H1 (cell line): ENCODE measurements around the gene OSBPL2. TPM values are rescaled to one million over a fixed set of nuclear protein-coding genes. Genes with fewer than 3 reads are reported as not detected.

ENCODE experiments used
- CTCF ChIA-PET: fragments of 300-600 bp; sonication (Branson Sonifier 250); formaldehyde crosslinking; loops from one replicate; lab custom pipeline; 2021; ENCODE audit not compliant: partially characterized antibody; lab: Charles Lee
- POLR2A ChIA-PET: fragments of 300-600 bp; sonication (Branson Sonifier 250); formaldehyde crosslinking; loops from one replicate; lab custom pipeline; 2021; ENCODE audit warnings: inconsistent platforms; ENCODE audit not compliant: partially characterized antibody; lab: Charles Lee
- DNase-seq, 2 experiments: peaks; one replicate each; pipeline versions ENCODE4 v3.0.0 to v3.0.0-alpha.2; 2010 to 2022; ENCODE audit warnings: low spot score in 2 of 2, low read depth in 1 of 2, mixed read lengths in 1 of 2
- FAIRE-seq: peaks from 2 replicates; lab custom pipeline; 2011; peaks lifted over from hg19 to GRCh38; lab: Jason Lieb, UNC
- H2AFZ ChIP-seq: 2 replicates; pipeline ENCODE4 v1.8.1; 2012; ENCODE audit warnings: low read length, inconsistent platforms
- H2AK5ac ChIP-seq: 2 replicates; pipeline ENCODE4 v1.6.1; 2013; ENCODE audit warnings: low read depth, low read length
- H2BK120ac ChIP-seq: replicated peaks from 2 replicates; pipeline ENCODE3; 2013; ENCODE audit warnings: low read depth, low read length, inconsistent platforms
- H2BK12ac ChIP-seq: 2 replicates; pipeline ENCODE4 v1.6.1; 2013; ENCODE audit warnings: low read depth, low read length
- H2BK15ac ChIP-seq: 2 replicates; pipeline ENCODE4 v1.6.1; 2013; ENCODE audit warnings: low read length
- H2BK20ac ChIP-seq: 2 replicates; pipeline ENCODE4 v1.6.1; 2013; ENCODE audit warnings: low read length
- H2BK5ac ChIP-seq: 2 replicates; pipeline ENCODE4 v1.6.1; 2013; ENCODE audit warnings: low read depth, low read length
- H3K14ac ChIP-seq: 2 replicates; pipeline ENCODE4 v1.6.1; 2013; ENCODE audit warnings: inconsistent platforms; ENCODE audit not compliant: insufficient read length
- H3K18ac ChIP-seq: 2 replicates; pipeline ENCODE4 v1.6.1; 2013; ENCODE audit warnings: low read length; ENCODE audit errors: extremely low read depth
- H3K23ac ChIP-seq: 2 replicates; pipeline ENCODE4 v1.6.1; 2013; ENCODE audit warnings: inconsistent platforms; ENCODE audit not compliant: insufficient read length
- H3K23me2 ChIP-seq: 2 replicates; pipeline ENCODE4 v1.6.1; 2013; ENCODE audit warnings: low read depth, low read length
- H3K27ac ChIP-seq: 2 replicates; pipeline ENCODE4 v1.6.1; 2011; ENCODE audit warnings: low read depth, low read length, inconsistent platforms
- H3K27me3 ChIP-seq, 4 experiments: replicated peaks in 1 of 4; 1 replicate in 1 of 4; 2 replicates in 3 of 4; pipeline versions ENCODE4 v1.6.1 to v1.8.1; 2011 to 2013; ENCODE audit warnings: low read length in 3 of 4, mild to moderate bottlenecking in 3 of 4, inconsistent platforms in 2 of 4, mixed read lengths in 2 of 4, moderate library complexity in 1 of 4; ENCODE audit not compliant: control insufficient read depth in 3 of 4, insufficient read depth in 3 of 4; ENCODE audit errors: extremely low read depth in 1 of 4
- H3K36me3 ChIP-seq, 4 experiments: 2 replicates each; pipeline versions ENCODE4 v1.6.1 to v1.8.1; 2011 to 2013; ENCODE audit warnings: mild to moderate bottlenecking in 4 of 4, low read length in 3 of 4, moderate library complexity in 2 of 4, control low read depth in 1 of 4, inconsistent platforms in 1 of 4; ENCODE audit not compliant: insufficient read depth in 4 of 4, control insufficient read depth in 2 of 4
- H3K4ac ChIP-seq: replicated peaks from 2 replicates; pipeline ENCODE3; 2013; ENCODE audit warnings: low read length, low read depth, mixed read lengths, inconsistent platforms; ENCODE audit not compliant: insufficient read length
- H3K4me1 ChIP-seq, 4 experiments: replicated peaks in 1 of 4; 1 replicate in 1 of 4; 2 replicates in 3 of 4; pipeline versions ENCODE4 v1.6.1 to v1.8.1; 2011 to 2013; ENCODE audit warnings: low read length in 3 of 4, inconsistent platforms in 2 of 4, mixed read lengths in 1 of 4; ENCODE audit not compliant: insufficient read depth in 4 of 4, control insufficient read depth in 3 of 4
- H3K4me2 ChIP-seq, 2 experiments: 2 replicates each; pipeline versions ENCODE4 v1.6.1 to v1.8.1; 2011 to 2013; ENCODE audit warnings: low read depth in 2 of 2, low read length in 2 of 2, control low read depth in 1 of 2, inconsistent platforms in 1 of 2, mild to moderate bottlenecking in 1 of 2; ENCODE audit not compliant: insufficient read depth in 1 of 2
- H3K4me3 ChIP-seq, 4 experiments: fragments of 200-600, 300-600 bp in 1 of 4; sonication (generic), shearing (Covaris generic), sonication (Bioruptor Twin) in 1 of 4; 2 replicates each; pipeline versions ENCODE4 v1.5.1 to v1.8.1; 2011 to 2016; ENCODE audit warnings: low read length in 4 of 4, low read depth in 3 of 4, control low read depth in 2 of 4, inconsistent platforms in 2 of 4, mild to moderate bottlenecking in 2 of 4, mixed read lengths in 1 of 4, moderate library complexity in 1 of 4; ENCODE audit not compliant: insufficient read depth in 2 of 4; ENCODE audit errors: extremely low read depth in 1 of 4
- H3K56ac ChIP-seq: replicated peaks from 2 replicates; pipeline ENCODE3; 2013; ENCODE audit warnings: low read depth, mild to moderate bottlenecking, mixed read lengths, low read length, inconsistent platforms; ENCODE audit not compliant: insufficient read length
- H3K79me1 ChIP-seq: 2 replicates; pipeline ENCODE4 v1.6.1; 2013; ENCODE audit warnings: low read depth, low read length, control low read depth
- H3K79me2 ChIP-seq, 2 experiments: 2 replicates each; pipeline versions ENCODE4 v1.6.1 to v1.8.1; 2012 to 2013; ENCODE audit warnings: low read length in 2 of 2, mild to moderate bottlenecking in 2 of 2, inconsistent platforms in 1 of 2; ENCODE audit not compliant: insufficient read depth in 2 of 2, control insufficient read depth in 1 of 2
- H3K9ac ChIP-seq, 4 experiments: replicated peaks in 1 of 4; 1 replicate in 1 of 4; 2 replicates in 3 of 4; pipeline versions ENCODE4 v1.6.1 to v1.8.1; 2011 to 2013; ENCODE audit warnings: low read depth in 3 of 4, low read length in 3 of 4, control low read depth in 2 of 4, mild to moderate bottlenecking in 2 of 4, moderate library complexity in 2 of 4, inconsistent platforms in 1 of 4; ENCODE audit errors: extremely low read depth in 1 of 4
- H3K9me3 ChIP-seq, 2 experiments: 2 replicates each; pipeline versions ENCODE4 v1.6.1 to v1.8.1; 2012 to 2013; ENCODE audit warnings: mild to moderate bottlenecking in 2 of 2, moderate library complexity in 2 of 2, control low read depth in 1 of 2, inconsistent platforms in 1 of 2, low read depth in 1 of 2, low read length in 1 of 2, mixed read lengths in 1 of 2; ENCODE audit not compliant: insufficient read depth in 2 of 2
- H4K20me1 ChIP-seq, 2 experiments: replicated peaks in 1 of 2; 2 replicates each; pipeline versions ENCODE3 to v1.8.1; 2011 to 2013; ENCODE audit warnings: inconsistent platforms in 2 of 2, low read length in 2 of 2, mild to moderate bottlenecking in 1 of 2; ENCODE audit not compliant: insufficient read depth in 2 of 2, control insufficient read depth in 1 of 2
- H4K5ac ChIP-seq: 2 replicates; pipeline ENCODE4 v1.6.1; 2013; ENCODE audit warnings: low read length, low read depth, mixed read lengths, inconsistent platforms; ENCODE audit not compliant: insufficient read length
- H4K8ac ChIP-seq: 2 replicates; pipeline ENCODE4 v1.8.0; 2013; ENCODE audit warnings: mild to moderate bottlenecking, moderate library complexity, low read length, inconsistent platforms; ENCODE audit not compliant: insufficient read depth; ENCODE audit errors: extremely low read depth
- H4K91ac ChIP-seq: replicated peaks from 2 replicates; pipeline ENCODE3; 2013; ENCODE audit warnings: low read length, mixed read lengths, inconsistent platforms; ENCODE audit not compliant: insufficient read length
- ATF2 ChIP-seq: IDR thresholded peaks from 2 replicates; pipeline ENCODE4 v1.6.1; 2012; ENCODE audit warnings: low read length, inconsistent platforms
- CREB1 ChIP-seq: IDR thresholded peaks from 2 replicates; pipeline ENCODE4 v1.6.1; 2012; ENCODE audit warnings: inconsistent platforms
- EGR1 ChIP-seq: IDR thresholded peaks from 2 replicates; pipeline ENCODE4 v1.6.1; 2011; ENCODE audit warnings: low read depth, low read length, borderline replicate concordance
- HDAC6 ChIP-seq: IDR thresholded peaks from one replicate; pipeline ENCODE4 v1.7.1; 2012; ENCODE audit warnings: low read depth, mild to moderate bottlenecking, inconsistent platforms, low read length, moderate library complexity
- JUN ChIP-seq: IDR thresholded peaks from 2 replicates; pipeline ENCODE4 v1.6.1; 2011; ENCODE audit warnings: low read depth, mild to moderate bottlenecking, improper control_type of control experiment, low read length
- JUND ChIP-seq: IDR thresholded peaks from 2 replicates; pipeline ENCODE4 v1.6.1; 2011; ENCODE audit warnings: mild to moderate bottlenecking, improper control_type of control experiment, low read length
- MAFK ChIP-seq: IDR thresholded peaks from 2 replicates; pipeline ENCODE4 v1.6.1; 2012; ENCODE audit warnings: low read depth, mild to moderate bottlenecking, improper control_type of control experiment, low read length
- MAX ChIP-seq: IDR thresholded peaks from 2 replicates; pipeline ENCODE4 v1.6.1; 2012; ENCODE audit warnings: inconsistent platforms
- POU5F1 ChIP-seq: IDR thresholded peaks from 2 replicates; pipeline ENCODE4 v1.6.1; 2011; ENCODE audit warnings: low read depth, mild to moderate bottlenecking, low read length, moderate library complexity
- RFX5 ChIP-seq: IDR thresholded peaks from 2 replicates; pipeline ENCODE4 v1.6.1; 2011; ENCODE audit warnings: low read depth, low read length, improper control_type of control experiment, borderline replicate concordance
- RXRA ChIP-seq: IDR thresholded peaks from 2 replicates; pipeline ENCODE4 v1.6.1; 2011; ENCODE audit warnings: low read depth, mild to moderate bottlenecking, low read length, moderate library complexity; ENCODE audit not compliant: insufficient read depth
- YY1 ChIP-seq: IDR thresholded peaks from 2 replicates; pipeline ENCODE4 v1.6.1; 2011; ENCODE audit warnings: low read depth, mild to moderate bottlenecking, low read length
- ZNF274 ChIP-seq: IDR thresholded peaks from 2 replicates; pipeline ENCODE4 v1.7.0; 2012; ENCODE audit warnings: low read length, borderline replicate concordance; ENCODE audit errors: extremely low read depth
- WGBS, 2 experiments: shearing (Covaris generic) in 1 of 2; methylation state at CpG; one replicate each; pipeline versions ENCODE4 v1.1.6 to v1.1.7; 2013 to 2015; ENCODE audit warnings: low lambda C conversion rate in 2 of 2, mixed read lengths in 2 of 2, inconsistent platforms in 1 of 2, low coverage in 1 of 2, missing lambda C conversion rate in 1 of 2; ENCODE audit not compliant: insufficient replicate concordance in 2 of 2, insufficient coverage in 1 of 2, insufficient read length in 1 of 2; ENCODE audit errors: extremely low coverage in 1 of 2, missing lambda C conversion rate in 1 of 2; 5-methylcytosine and 5-hydroxymethylcytosine counted together
- polyA plus RNA-seq, 7 experiments: library from polyadenylated mRNA; depleted of rRNA in 3 of 7; stranded (reverse) in 5 of 7; unstranded in 2 of 7; fragments of >200 nt in 5 of 7; fragments of 200-250 nt in 2 of 7; gene quantifications; 1 replicate in 5 of 7; 2 replicates in 1 of 7; 4 replicates in 1 of 7; pipeline versions ENCODE4 v1.2.1 to v1.2.3, GENCODE V29; 2011 to 2013; ENCODE audit warnings: missing spikeins in 2 of 7, mixed read lengths in 2 of 7
- total RNA-seq: library from RNA; stranded (reverse); fragmentation: NEBNext Ultra II Directional; extraction: Animal tissue kit (Norgen Biotek cat#: 25700); gene quantifications from 2 replicates; pipeline ENCODE4 v1.2.1, GENCODE V29; 2021

Gene OSBPL2
- total and polyA plus RNA-seq, 2 of the 8 experiments (the other 6 are each of a cell fraction or from before 2014, with no cell fraction given), result 11.7 to 42.4 TPM

DNA sequence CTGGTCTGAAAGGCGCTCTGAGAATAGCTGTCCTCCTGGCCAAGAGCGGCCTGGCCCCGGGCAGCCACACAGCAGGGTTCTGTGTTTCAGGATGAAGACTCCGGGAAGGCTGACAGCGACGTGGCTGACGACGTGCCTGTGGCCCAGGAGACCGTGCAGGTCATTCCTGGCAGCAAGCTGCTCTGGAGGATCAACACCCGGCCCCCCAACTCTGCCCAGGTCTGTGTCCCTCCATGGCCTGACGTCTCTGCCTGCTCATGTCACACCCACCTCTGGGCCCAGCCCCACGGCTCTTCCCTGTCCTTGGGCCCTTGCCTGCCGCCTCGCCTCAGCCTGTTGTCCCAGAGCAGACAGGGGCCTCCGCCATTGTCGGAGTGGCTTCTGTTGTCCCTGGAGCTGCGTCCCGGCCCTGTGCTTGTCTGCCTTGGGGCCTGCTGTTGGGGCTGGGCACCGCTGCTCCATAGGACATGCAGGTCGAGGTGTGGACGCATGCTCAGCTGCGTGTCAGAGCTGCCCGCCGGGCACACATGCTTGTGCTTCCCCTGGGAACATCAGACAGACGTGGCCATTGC lies 48.3 kb downstream of the OSBPL2 start:
- CTCF ChIA-PET, result interaction anchor here (1.2 to 1.3 kb wide), 2 partner anchors 9 to 27 kb away, joined by 3 to 4 read pairs; no protein-coding TSS in a partner anchor
- FAIRE-seq, result no peak
- no peak for TF ChIP-seq MAX
- no peak for TF ChIP-seq EGR1
- no peak for TF ChIP-seq RFX5
- no peak for TF ChIP-seq HDAC6
- no peak for TF ChIP-seq POU5F1
- no peak for TF ChIP-seq ZNF274
- TF ChIP-seq JUN, result no peak
- TF ChIP-seq ATF2, result no peak
- no peak for TF ChIP-seq RXRA
- no peak for TF ChIP-seq JUND
- no peak for TF ChIP-seq YY1
- no peak for TF ChIP-seq MAFK
- TF ChIP-seq CREB1, result no peak

More for the DNA sequence above, 48.3 kb downstream of the OSBPL2 start:
- no peak overlapping the region for H4K91ac ChIP-seq
- H3K79me1 ChIP-seq, result no peaks in the 10 kb centered on the region
- no peak overlapping the region for H3K4ac ChIP-seq
- H2BK12ac ChIP-seq, result no peak overlapping the region
- no peak overlapping the region for H3K14ac ChIP-seq
- 95% methylated on average over 25 of the region's 25 CpGs; no CpG with 5 or more reads in 1 of the 2 experiments for WGBS, 2 experiments
- H3K18ac ChIP-seq, result no peak overlapping the region
- no peak overlapping the region for H2BK5ac ChIP-seq
- POLR2A ChIA-PET, result no interaction called here
- DNase-seq, result no peak
- H2BK15ac ChIP-seq, result no peak overlapping the region
- no peak overlapping the region for H3K27ac ChIP-seq
- no peak overlapping the region for H3K4me2 ChIP-seq
- H3K56ac ChIP-seq, result no peak overlapping the region
- H3K9me3 ChIP-seq, result no peaks in the 10 kb centered on the region
- no peak overlapping the region for H3K23ac ChIP-seq
- peaks cover 5 to 26% (median 14%) of the 10 kb centered on the region in 4 experiments for H3K36me3 ChIP-seq
- H4K20me1 ChIP-seq, result peaks cover 0 to 7% of the 10 kb centered on the region in 2 experiments
- no peaks in the 10 kb centered on the region for H3K23me2 ChIP-seq
- no peak overlapping the region for H2AFZ ChIP-seq
- no peak overlapping the region for H3K4me3 ChIP-seq
- no peak overlapping the region for H2BK120ac ChIP-seq
- H2AK5ac ChIP-seq, result no peak overlapping the region
- no peaks in the 10 kb centered on the region for H3K27me3 ChIP-seq
- no peak overlapping the region for H4K5ac ChIP-seq
- no peak overlapping the region for H3K9ac ChIP-seq
- H4K8ac ChIP-seq, result peak overlapping the region; percentile 51; the same call in 1 of the 2 replicates
- no peaks in the 10 kb centered on the region for H3K4me1 ChIP-seq
- no peaks in the 10 kb centered on the region for H3K79me2 ChIP-seq
- H2BK20ac ChIP-seq, result no peak overlapping the region
